Sigmoid colon (tissue), 4 donors: ENCODE measurements around the gene PLSCR2.

Experiments
- CTCF ChIP-seq, 4 experiments: fragments of 450-650 bp in 3 of 4; fragments of 200-600 bp in 1 of 4; IDR thresholded peaks; one replicate each; pipeline ENCODE4 v1.5.1; 2016 to 2019; ENCODE audit warnings: antibody characterized with exemption in 4 of 4, mild to moderate bottlenecking in 3 of 4, moderate library complexity in 2 of 4
- EP300 ChIP-seq, 4 donors: sonication (generic); formaldehyde crosslinking; IDR thresholded peaks; one replicate each; pipeline ENCODE4 v1.6.1; 2017; ENCODE audit warnings: antibody characterized with exemption in 4 of 4
- POLR2A ChIP-seq, 2 donors: fragments of 450-650 bp; IDR thresholded peaks; one replicate each; pipeline ENCODE4 v1.6.1; 2016; ENCODE audit warnings: antibody characterized with exemption in 2 of 2, mild to moderate bottlenecking in 2 of 2, moderate library complexity in 2 of 2
- POLR2AphosphoS5 ChIP-seq, 4 donors: sonication (generic); formaldehyde crosslinking; IDR thresholded peaks; one replicate each; pipeline ENCODE4 v1.6.1; 2017; ENCODE audit warnings: antibody characterized with exemption in 4 of 4

GRCh38 chr3:146407956-146408355, 61.4 kb downstream of the PLSCR2 start:
- TF ChIP-seq EP300 (IDR thresholded peaks at IDR 0.05) (no peak), POLR2A (IDR thresholded peaks at IDR 0.05) (no peak), CTCF (IDR thresholded peaks at IDR 0.05) (no peak), POLR2AphosphoS5 (IDR thresholded peaks at IDR 0.05) (no peak)
